DOHH2 (cell line): Measurements from ENCODE around the gene RPL18.

Source experiments
- H3F3A ChIP-seq: fragments of 200-600 bp; sonication (generic), shearing (Covaris generic); 2 replicates; pipeline ENCODE4 v1.6.0; 2016; ENCODE audit warnings: antibody characterized with exemption, mild to moderate bottlenecking; ENCODE audit not compliant: control insufficient read depth, insufficient read depth
- H3K27ac ChIP-seq: fragments of 200-600 bp; sonication (generic); 2 replicates; pipeline ENCODE4 v1.5.1; 2014; ENCODE audit warnings: low read depth, mild to moderate bottlenecking, low read length, moderate library complexity
- H3K27me3 ChIP-seq: fragments of 200-600 bp; sonication (generic); 2 replicates; pipeline ENCODE4 v1.6.1; 2014; ENCODE audit warnings: mild to moderate bottlenecking, low read length, mixed read lengths; ENCODE audit not compliant: control insufficient read depth
- H3K36me3 ChIP-seq: fragments of 200-600 bp; sonication (generic); 2 replicates; pipeline ENCODE4 v1.6.1; 2014; ENCODE audit warnings: mild to moderate bottlenecking, low read length, moderate library complexity, mixed read lengths; ENCODE audit not compliant: control insufficient read depth
- H3K4me1 ChIP-seq: fragments of 200-600 bp; sonication (generic); 2 replicates; pipeline ENCODE4 v1.6.1; 2014; ENCODE audit warnings: mild to moderate bottlenecking, low read length, mixed read lengths; ENCODE audit not compliant: control insufficient read depth
- H3K4me2 ChIP-seq: fragments of 200-600 bp; sonication (generic); 2 replicates; pipeline ENCODE4 v1.6.0; 2014; ENCODE audit warnings: mild to moderate bottlenecking, low read length, moderate library complexity
- H3K4me3 ChIP-seq: fragments of 200-600 bp; sonication (generic); 2 replicates; pipeline ENCODE4 v1.5.1; 2014; ENCODE audit warnings: mild to moderate bottlenecking, low read length, mixed read lengths
- H3K79me2 ChIP-seq: fragments of 200-600 bp; sonication (generic); 2 replicates; pipeline ENCODE4 v1.6.1; 2014; ENCODE audit warnings: mild to moderate bottlenecking, low read length, mixed read lengths; ENCODE audit not compliant: control insufficient read depth
- H3K9me2 ChIP-seq: fragments of 200-600 bp; sonication (generic); replicated peaks from 2 replicates; pipeline ENCODE4 v1.6.1; 2014; ENCODE audit warnings: mild to moderate bottlenecking, low read length, mixed read lengths; ENCODE audit not compliant: control insufficient read depth
- H3K9me3 ChIP-seq: fragments of 200-600 bp; sonication (generic); 2 replicates; pipeline ENCODE4 v1.6.1; 2014; ENCODE audit warnings: antibody characterized with exemption, low read length, mixed read lengths; ENCODE audit not compliant: control insufficient read depth, insufficient read depth
- H4K20me1 ChIP-seq: fragments of 200-600 bp; sonication (generic); 2 replicates; pipeline ENCODE4 v1.6.0; 2014; ENCODE audit warnings: low read depth, mild to moderate bottlenecking, antibody characterized with exemption, low read length, moderate library complexity; ENCODE audit not compliant: control insufficient read depth, insufficient read depth
- EZH2phosphoT487 ChIP-seq: fragments of 200-600 bp; sonication (generic); IDR thresholded peaks from 2 replicates; pipeline ENCODE4 v1.6.1; 2017; ENCODE audit warnings: borderline replicate concordance, mild to moderate bottlenecking, antibody characterized with exemption, low read length, moderate library complexity, mixed read lengths
- TF ChIP-seq, protein P1 (sequence below): fragments of 200-600 bp; sonication (generic); IDR thresholded peaks from one replicate; pipeline ENCODE4 v1.5.1; 2014; ENCODE audit warnings: antibody characterized with exemption, mild to moderate bottlenecking, low read depth, low read length; ENCODE audit not compliant: poor library complexity, severe bottlenecking

Gene RPL18

DNA sequence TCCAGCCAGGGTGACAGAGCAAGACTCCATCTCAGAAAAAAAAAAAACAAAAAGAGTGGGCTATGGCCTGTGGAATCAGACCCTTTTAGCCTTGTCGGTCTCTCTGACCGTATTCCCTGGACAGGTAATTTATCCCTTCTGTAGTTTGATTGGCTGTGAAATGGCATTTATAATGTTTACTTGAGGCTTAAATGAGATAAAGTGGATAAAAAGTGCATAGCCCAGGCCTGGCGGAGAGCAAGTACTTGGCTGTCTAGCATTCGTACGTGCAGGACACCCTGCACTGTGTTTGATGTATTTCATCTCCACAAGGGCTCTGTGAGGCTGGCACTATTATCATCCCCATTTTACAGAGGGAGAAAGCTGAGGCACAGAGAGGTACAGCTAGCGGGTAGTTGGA, 46.8 kb upstream of the RPL18 start:
- Histone ChIP-seq H3K79me2 (no peaks in the 10 kb centered on the region), H3K4me3 (no peak overlapping the region), H3K27me3 (no peaks in the 10 kb centered on the region), H3K9me2 (no peaks in the 10 kb centered on the region), H4K20me1 (no peaks in the 10 kb centered on the region), H3K4me2 (no peak overlapping the region), H3K27ac (no peak overlapping the region), H3K4me1 (peaks cover 7% of the 10 kb centered on the region), H3K9me3 (peaks cover 5% of the 10 kb centered on the region; the same call in 1 of the 2 replicates), H3K36me3 (no peaks in the 10 kb centered on the region), H3F3A (no peaks in the 10 kb centered on the region)
- TF ChIP-seq, protein P1, sequence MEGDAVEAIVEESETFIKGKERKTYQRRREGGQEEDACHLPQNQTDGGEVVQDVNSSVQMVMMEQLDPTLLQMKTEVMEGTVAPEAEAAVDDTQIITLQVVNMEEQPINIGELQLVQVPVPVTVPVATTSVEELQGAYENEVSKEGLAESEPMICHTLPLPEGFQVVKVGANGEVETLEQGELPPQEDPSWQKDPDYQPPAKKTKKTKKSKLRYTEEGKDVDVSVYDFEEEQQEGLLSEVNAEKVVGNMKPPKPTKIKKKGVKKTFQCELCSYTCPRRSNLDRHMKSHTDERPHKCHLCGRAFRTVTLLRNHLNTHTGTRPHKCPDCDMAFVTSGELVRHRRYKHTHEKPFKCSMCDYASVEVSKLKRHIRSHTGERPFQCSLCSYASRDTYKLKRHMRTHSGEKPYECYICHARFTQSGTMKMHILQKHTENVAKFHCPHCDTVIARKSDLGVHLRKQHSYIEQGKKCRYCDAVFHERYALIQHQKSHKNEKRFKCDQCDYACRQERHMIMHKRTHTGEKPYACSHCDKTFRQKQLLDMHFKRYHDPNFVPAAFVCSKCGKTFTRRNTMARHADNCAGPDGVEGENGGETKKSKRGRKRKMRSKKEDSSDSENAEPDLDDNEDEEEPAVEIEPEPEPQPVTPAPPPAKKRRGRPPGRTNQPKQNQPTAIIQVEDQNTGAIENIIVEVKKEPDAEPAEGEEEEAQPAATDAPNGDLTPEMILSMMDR, result no peak
- TF ChIP-seq EZH2phosphoT487, result no peak

DNA sequence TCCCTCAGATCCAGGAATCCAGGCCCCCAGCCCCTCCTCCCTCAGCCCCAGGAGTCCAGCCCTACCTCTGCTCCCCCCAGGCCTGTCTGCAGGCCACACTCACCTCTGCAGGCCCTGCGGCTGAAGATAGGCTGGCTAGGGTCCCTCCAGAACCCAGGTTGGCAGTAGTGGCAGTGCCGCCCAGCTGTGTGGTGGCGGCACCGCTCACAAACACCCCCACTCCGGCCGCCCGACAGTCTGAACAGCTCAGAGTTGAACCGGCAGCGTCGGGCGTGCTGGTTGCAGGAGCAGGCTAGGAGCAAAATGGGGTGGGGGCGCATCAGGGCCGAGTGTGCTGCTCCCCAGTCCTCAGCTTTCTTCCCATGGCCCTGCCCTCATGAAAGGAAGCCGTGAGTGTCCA, 45.5 kb upstream of the RPL18 start:
- Histone ChIP-seq H3K27ac (no peak overlapping the region), H4K20me1 (no peaks in the 10 kb centered on the region), H3K4me1 (peaks cover 14% of the 10 kb centered on the region), H3K4me3 (no peak overlapping the region), H3K79me2 (no peaks in the 10 kb centered on the region), H3K9me3 (peaks cover under 1% of the 10 kb centered on the region; the same call in 1 of the 2 replicates), H3F3A (0 out of 2 replicates have a peak, but pooled peaks cover 2% of the 10 kb centered on the region), H3K27me3 (no peaks in the 10 kb centered on the region), H3K4me2 (no peak overlapping the region), H3K36me3 (no peaks in the 10 kb centered on the region), H3K9me2 (no peaks in the 10 kb centered on the region)
- no peak for TF ChIP-seq EZH2phosphoT487
- TF ChIP-seq, protein P1, result no peak

GRCh38 chr19:48663667-48664066, 44.7 kb upstream of the RPL18 start:
- H3K4me2 ChIP-seq, result no peak overlapping the region

More at GRCh38 chr19:48663667-48664066, 44.7 kb upstream of the RPL18 start:
- Histone ChIP-seq H3K79me2 (no peaks in the 10 kb centered on the region), H3K27me3 (no peaks in the 10 kb centered on the region), H3F3A (0 out of 2 replicates have a peak, but pooled peaks cover 2% of the 10 kb centered on the region), H3K27ac (no peak overlapping the region), H3K4me1 (peaks cover 14% of the 10 kb centered on the region), H3K9me2 (no peaks in the 10 kb centered on the region), H4K20me1 (no peaks in the 10 kb centered on the region), H3K9me3 (no peaks in the 10 kb centered on the region), H3K4me3 (no peak overlapping the region), H3K36me3 (no peaks in the 10 kb centered on the region)
- TF ChIP-seq EZH2phosphoT487, result no peak
- TF ChIP-seq, protein P1, result no peak
